IPS-15b (cell line): ENCODE measurements around the gene BOLA3.
A peak's percentile ranks its signal among the peaks of the same experiment; 100 is the strongest.
"Not testable (repeated sequence)": the region's sequence is repeated elsewhere in the genome, so short reads cannot be mapped to it uniquely, and the experiment has no call there.

Experiments used
- H3K27me3 ChIP-seq: one replicate; pipeline ENCODE4 v1.6.1; 2013; ENCODE audit warnings: low read length; ENCODE audit not compliant: control insufficient read depth, insufficient read depth
- H3K36me3 ChIP-seq: one replicate; pipeline ENCODE4 v1.6.1; 2013; ENCODE audit warnings: low read length; ENCODE audit not compliant: control insufficient read depth, insufficient read depth
- H3K4me1 ChIP-seq: one replicate; pipeline ENCODE4 v1.6.1; 2013; ENCODE audit warnings: mild to moderate bottlenecking, low read length; ENCODE audit not compliant: control insufficient read depth, insufficient read depth
- H3K4me3 ChIP-seq: one replicate; pipeline ENCODE4 v1.5.1; 2013; ENCODE audit warnings: low read depth, low read length
- H3K9ac ChIP-seq: one replicate; pipeline ENCODE4 v1.6.1; 2013; ENCODE audit warnings: low read depth, mild to moderate bottlenecking, low read length
- H3K9me3 ChIP-seq: one replicate; pipeline ENCODE4 v1.6.1; 2013; ENCODE audit warnings: mild to moderate bottlenecking, low read length; ENCODE audit not compliant: control insufficient read depth, insufficient read depth

The BOLA3 gene, protein sequence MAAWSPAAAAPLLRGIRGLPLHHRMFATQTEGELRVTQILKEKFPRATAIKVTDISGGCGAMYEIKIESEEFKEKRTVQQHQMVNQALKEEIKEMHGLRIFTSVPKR

DNA sequence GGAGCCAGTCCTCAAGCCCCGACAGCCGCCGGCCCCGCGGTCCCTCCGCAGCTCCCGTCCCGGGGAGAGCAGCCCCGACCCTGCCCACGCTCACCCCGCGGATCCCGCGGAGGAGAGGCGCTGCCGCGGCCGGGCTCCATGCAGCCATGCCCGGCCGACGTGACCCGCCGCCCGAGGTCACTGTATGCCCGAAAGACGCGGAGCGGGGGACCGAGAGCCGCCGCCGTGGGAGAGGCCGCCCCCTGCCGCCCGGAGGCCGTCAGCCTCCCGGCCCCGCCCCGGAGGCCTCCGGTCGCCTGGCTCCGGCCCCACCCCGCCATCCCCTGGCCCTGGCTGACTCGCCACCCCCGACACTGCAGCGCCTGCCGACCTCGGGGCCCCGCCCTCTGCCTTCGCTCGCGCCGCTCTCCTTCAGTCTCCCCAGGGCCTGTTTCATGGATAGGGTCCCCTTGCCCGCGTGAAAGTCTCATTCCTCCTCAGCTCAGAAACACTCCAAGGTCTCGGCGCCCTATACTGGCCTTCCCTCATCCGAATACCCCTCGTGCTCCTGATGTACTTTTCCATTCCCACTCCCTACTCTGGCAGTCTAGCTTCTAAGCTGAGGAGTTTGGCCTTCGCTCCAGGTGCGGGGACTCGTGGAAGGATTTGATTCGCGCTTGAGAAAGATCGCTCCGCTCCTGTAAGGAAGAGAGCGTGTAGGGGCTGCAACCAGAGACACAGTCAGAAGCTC is at the start of gene BOLA3:
BOLA3 (minus strand) TSS at position 186 of the 730 bp plus-strand sequence; CDS start at position 148, 38 bp downstream.
- H3K4me3 ChIP-seq, result peak within 1 kb of the TSS; percentile 91
- H3K9ac ChIP-seq, result peak within 1 kb of the TSS; percentile 91
- H3K36me3 ChIP-seq, result peaks cover 4% of the 10 kb centered on the region
- H3K27me3 ChIP-seq, result no peaks in the 10 kb centered on the region
- peaks cover 8% of the 10 kb centered on the region for H3K4me1 ChIP-seq
- no peaks in the 10 kb centered on the region for H3K9me3 ChIP-seq

DNA sequence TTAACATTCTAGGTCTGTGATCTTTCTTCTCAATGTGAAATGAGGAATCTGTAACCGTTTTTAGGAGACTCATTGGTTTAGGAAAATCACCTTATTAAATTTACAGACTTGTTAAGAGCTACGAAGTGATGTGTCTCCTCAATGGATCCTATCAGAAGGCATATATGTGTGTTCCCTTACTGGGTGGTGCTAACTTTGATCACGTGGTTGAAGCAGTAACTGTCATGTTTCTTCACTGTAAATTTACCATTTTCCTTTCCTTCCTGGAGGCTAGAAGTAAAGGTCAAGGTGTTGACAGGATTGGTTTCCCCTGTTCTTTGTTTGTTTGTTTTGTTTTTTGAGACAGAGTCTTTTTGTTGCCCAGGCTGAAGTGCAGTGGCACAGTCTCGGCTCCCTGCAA is 49.3 kb upstream of the BOLA3 start:
- Histone ChIP-seq H3K9ac (no peak overlapping the region), H3K4me1 (peaks cover 6% of the 10 kb centered on the region), H3K36me3 (peaks cover 4% of the 10 kb centered on the region), H3K9me3 (no peaks in the 10 kb centered on the region), H3K4me3 (no peak overlapping the region), H3K27me3 (no peaks in the 10 kb centered on the region)

- no peaks in the 10 kb centered on the region for H3K27me3 ChIP-seq
- H3K4me1 ChIP-seq, result peaks cover 4% of the 10 kb centered on the region
- no peak overlapping the region for H3K9ac ChIP-seq
- no peaks in the 10 kb centered on the region for H3K9me3 ChIP-seq
- peaks cover 4% of the 10 kb centered on the region for H3K36me3 ChIP-seq
- no peak overlapping the region for H3K4me3 ChIP-seq
Observed at GRCh38 chr2:74194799-74195198, 47.1 kb upstream of the BOLA3 start.

DNA sequence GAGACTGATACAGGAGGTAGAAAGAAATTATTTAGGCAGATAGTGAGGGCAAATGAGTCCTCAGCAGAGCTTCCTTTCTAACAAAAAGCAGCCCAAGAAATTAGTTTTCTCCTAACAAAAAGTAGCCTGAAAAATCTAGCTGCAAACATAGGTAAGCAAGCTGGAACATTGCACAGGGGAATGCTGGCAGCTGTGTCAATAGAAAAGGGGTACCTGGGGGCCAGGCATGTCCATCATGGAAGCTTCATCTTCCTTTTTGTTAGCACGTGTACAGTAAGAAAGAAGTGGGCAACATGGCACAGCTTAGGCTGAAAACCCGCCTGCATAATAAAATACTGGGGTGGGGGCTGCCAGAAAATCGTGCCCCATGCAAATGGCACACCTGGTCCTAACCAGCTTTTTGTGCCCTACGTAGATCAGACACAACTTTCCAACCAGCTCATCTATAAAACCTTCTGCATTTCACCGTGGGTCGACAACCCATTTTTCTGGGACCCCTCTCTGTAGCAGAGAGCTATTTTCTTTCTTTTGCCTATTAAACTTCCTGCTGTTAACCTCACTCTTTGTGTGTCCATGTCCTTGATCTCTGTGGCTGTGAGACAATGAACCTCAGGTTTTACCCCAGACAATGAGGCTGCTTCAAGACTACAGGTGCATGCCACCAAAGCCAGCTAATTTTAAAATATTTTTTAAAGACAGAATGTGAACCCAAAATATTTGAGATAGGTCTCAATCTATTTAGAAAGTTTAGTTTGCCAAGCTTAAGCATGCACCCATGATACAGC is 44.1 kb upstream of the BOLA3 start:
- no peaks in the 10 kb centered on the region for H3K36me3 ChIP-seq
- no peak overlapping the region for H3K4me3 ChIP-seq
- H3K27me3 ChIP-seq, result no peaks in the 10 kb centered on the region
- peaks cover 14% of the 10 kb centered on the region for H3K4me1 ChIP-seq
- no peaks in the 10 kb centered on the region for H3K9me3 ChIP-seq
- H3K9ac ChIP-seq, result no peak overlapping the region

DNA sequence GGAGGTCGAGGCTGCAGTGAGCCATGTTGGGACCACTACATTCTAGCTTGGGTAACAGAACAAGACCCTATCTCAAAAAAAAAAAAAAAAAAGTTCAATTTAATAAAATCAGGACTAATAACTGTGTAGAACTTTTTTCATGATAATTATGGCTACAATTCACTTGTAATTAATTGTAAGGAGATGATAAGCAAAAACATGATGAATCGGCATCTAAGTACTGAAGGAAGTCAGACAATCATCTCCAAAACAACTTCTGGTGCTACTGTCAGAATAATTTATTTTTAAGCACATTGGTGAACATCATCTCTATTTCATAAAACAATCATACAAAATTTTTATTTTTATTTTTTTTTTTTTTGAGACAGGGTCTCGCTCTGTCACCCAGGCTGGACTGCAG is 41.0 kb upstream of the BOLA3 start:
- H3K36me3 ChIP-seq, result no peaks in the 10 kb centered on the region
- H3K4me1 ChIP-seq, result peaks cover 14% of the 10 kb centered on the region
- H3K4me3 ChIP-seq, result no peak overlapping the region
- H3K27me3 ChIP-seq, result no peaks in the 10 kb centered on the region
- H3K9me3 ChIP-seq, result no peaks in the 10 kb centered on the region
- no peak overlapping the region for H3K9ac ChIP-seq

GRCh38 chr2:74188018-74188601 is 40.4 kb upstream of the BOLA3 start:
- Histone ChIP-seq H3K9me3 (no peaks in the 10 kb centered on the region), H3K9ac (no peak overlapping the region), H3K4me3 (no peak overlapping the region), H3K36me3 (no peaks in the 10 kb centered on the region), H3K27me3 (no peaks in the 10 kb centered on the region), H3K4me1 (peaks cover 14% of the 10 kb centered on the region)

- H3K36me3 ChIP-seq, H3K9ac ChIP-seq, H3K27me3 ChIP-seq, H3K9me3 ChIP-seq, H3K4me3 ChIP-seq: not testable (repeated sequence)
- H3K4me1 ChIP-seq, result peaks cover 11% of the 10 kb centered on the region
Observed at GRCh38 chr2:74186706-74187105, 39.0 kb upstream of the BOLA3 start.

- Histone ChIP-seq H3K27me3 (no peaks in the 10 kb centered on the region), H3K4me1 (peaks cover 15% of the 10 kb centered on the region), H3K9me3 (no peaks in the 10 kb centered on the region), H3K9ac (no peak overlapping the region), H3K4me3 (no peak overlapping the region), H3K36me3 (no peaks in the 10 kb centered on the region)
Observed at GRCh38 chr2:74186038-74186437, 38.3 kb upstream of the BOLA3 start.

- Histone ChIP-seq H3K9ac (no peak overlapping the region), H3K36me3 (no peaks in the 10 kb centered on the region), H3K4me3 (no peak overlapping the region), H3K9me3 (no peaks in the 10 kb centered on the region), H3K4me1 (peaks cover 15% of the 10 kb centered on the region), H3K27me3 (no peaks in the 10 kb centered on the region)
Observed at GRCh38 chr2:74183878-74184277, 36.2 kb upstream of the BOLA3 start.

- Histone ChIP-seq H3K27me3 (no peaks in the 10 kb centered on the region), H3K4me3 (no peak overlapping the region), H3K4me1 (peaks cover 10% of the 10 kb centered on the region), H3K36me3 (peaks cover 2% of the 10 kb centered on the region), H3K9me3 (no peaks in the 10 kb centered on the region), H3K9ac (peak overlapping the region; percentile 14)
Observed at GRCh38 chr2:74181739-74182138, 34.0 kb upstream of the BOLA3 start.

- Histone ChIP-seq H3K36me3 (peaks cover 4% of the 10 kb centered on the region), H3K9ac (no peak overlapping the region), H3K27me3 (no peaks in the 10 kb centered on the region), H3K9me3 (peaks cover 5% of the 10 kb centered on the region), H3K4me3 (peak overlapping the region; percentile 87), H3K4me1 (peaks cover 10% of the 10 kb centered on the region)
Observed at GRCh38 chr2:74179063-74179865, 31.6 kb upstream of the BOLA3 start.
